SK-N-SH (cell line): ENCODE results near the gene FBXW8. TPM values are rescaled to one million over a fixed set of nuclear protein-coding genes. Genes with fewer than 3 reads are reported as not detected.

Experiments
- CTCF ChIA-PET: fragments of 300-600, 350-600 bp; formaldehyde crosslinking; extraction: SDS; loops from one replicate; lab custom pipeline; 2021; lab: Yijun Ruan, JAX
- POLR2A ChIA-PET: fragments of 350-600 bp; sonication (Branson Sonifier 250); formaldehyde crosslinking; extraction: SDS; loops from one replicate; lab custom pipeline; 2020; ENCODE audit warnings: antibody characterized with exemption, inconsistent platforms; lab: Yijun Ruan, JAX
- DNase-seq: peaks from one replicate; pipeline ENCODE4 v3.0.0; 2012
- H2AFZ ChIP-seq: fragments of 200-600 bp; sonication (generic); 2 replicates; pipeline ENCODE4 v1.8.1; 2016; ENCODE audit warnings: antibody characterized with exemption, mild to moderate bottlenecking, low read depth
- H3F3A ChIP-seq: fragments of 200-600 bp; sonication (generic); replicated peaks from 2 replicates; pipeline ENCODE3; 2016; ENCODE audit warnings: antibody characterized with exemption, mild to moderate bottlenecking; ENCODE audit not compliant: insufficient read depth
- H3K27ac ChIP-seq, 2 experiments: fragments of 200-500 bp in 1 of 2; fragments of 200-600 bp in 1 of 2; sonication (Bioruptor generic) in 1 of 2; sonication (generic), shearing (Covaris generic) in 1 of 2; 2 replicates each; pipeline versions ENCODE4 v1.5.1 to v1.6.1; 2014 to 2016; ENCODE audit warnings: low read depth in 2 of 2, inconsistent platforms in 1 of 2, low read length in 1 of 2, mild to moderate bottlenecking in 1 of 2, mixed read lengths in 1 of 2
- H3K27me3 ChIP-seq: fragments of 200-600 bp; sonication (generic), shearing (Covaris generic); 2 replicates; pipeline ENCODE4 v1.6.1; 2016; ENCODE audit warnings: mixed run types; ENCODE audit not compliant: insufficient read depth
- H3K36me3 ChIP-seq, 2 experiments: fragments of 200-500 bp in 1 of 2; fragments of 200-600 bp in 1 of 2; sonication (Bioruptor generic) in 1 of 2; sonication (generic) in 1 of 2; replicated peaks in 1 of 2; 2 replicates each; pipeline versions ENCODE3 to v1.5.1; 2014 to 2016; ENCODE audit warnings: low read length in 1 of 2, mild to moderate bottlenecking in 1 of 2; ENCODE audit not compliant: insufficient read depth in 2 of 2, control insufficient read depth in 1 of 2
- H3K4me1 ChIP-seq, 2 experiments: fragments of 200-500 bp in 1 of 2; fragments of 200-600 bp in 1 of 2; sonication (Bioruptor generic) in 1 of 2; sonication (generic), shearing (Covaris generic) in 1 of 2; 2 replicates each; pipeline versions ENCODE4 v1.5.1 to v1.6.1; 2014 to 2016; ENCODE audit warnings: low read depth in 1 of 2, low read length in 1 of 2, mixed run types in 1 of 2; ENCODE audit not compliant: insufficient read depth in 2 of 2, control insufficient read depth in 1 of 2
- H3K4me2 ChIP-seq: fragments of 200-600 bp; sonication (generic), shearing (Covaris generic); 2 replicates; pipeline ENCODE4 v1.6.1; 2017; ENCODE audit warnings: mixed run types
- H3K4me3 ChIP-seq, 2 experiments: fragments of 200-500 bp in 1 of 2; fragments of 200-600 bp in 1 of 2; sonication (Bioruptor generic) in 1 of 2; sonication (generic), shearing (Covaris generic) in 1 of 2; 2 replicates each; pipeline versions ENCODE4 v1.5.1 to v1.8.1; 2014 to 2016; ENCODE audit warnings: low read depth in 2 of 2, inconsistent platforms in 1 of 2, low read length in 1 of 2, mild to moderate bottlenecking in 1 of 2, mixed read lengths in 1 of 2, moderate library complexity in 1 of 2
- H3K79me2 ChIP-seq: fragments of 200-600 bp; sonication (generic); 2 replicates; pipeline ENCODE4 v1.8.1; 2017; ENCODE audit warnings: mild to moderate bottlenecking; ENCODE audit not compliant: insufficient read depth
- H3K9ac ChIP-seq: fragments of 200-600 bp; sonication (generic); 2 replicates; pipeline ENCODE4 v1.6.1; 2017; ENCODE audit warnings: mixed run types
- H3K9me2 ChIP-seq: fragments of 200-600 bp; sonication (generic); 2 replicates; pipeline ENCODE4 v1.6.1; 2017; ENCODE audit warnings: mixed run types
- H3K9me3 ChIP-seq: fragments of 200-600 bp; sonication (generic); 2 replicates; pipeline ENCODE4 v1.6.1; 2017; ENCODE audit warnings: mixed run types, mild to moderate bottlenecking, moderate library complexity
- H4K20me1 ChIP-seq: fragments of 200-600 bp; sonication (generic); 2 replicates; pipeline ENCODE4 v1.6.1; 2017; ENCODE audit warnings: mild to moderate bottlenecking, mixed run types; ENCODE audit not compliant: insufficient read depth
- ELF1 ChIP-seq: IDR thresholded peaks from 2 replicates; pipeline ENCODE4 v1.4.0; 2012
- EP300 ChIP-seq, 2 experiments: IDR thresholded peaks; 2 replicates each; pipeline versions ENCODE4 v1.4.0 to v1.6.1; 2012; ENCODE audit warnings: borderline replicate concordance in 1 of 2, low read depth in 1 of 2, low read length in 1 of 2
- FOSL2 ChIP-seq: IDR thresholded peaks from 2 replicates; pipeline ENCODE4 v1.4.0; 2012; ENCODE audit warnings: low read depth, mild to moderate bottlenecking, moderate library complexity, borderline replicate concordance
- FOXM1 ChIP-seq: IDR thresholded peaks from 2 replicates; pipeline ENCODE4 v1.4.0; 2012; ENCODE audit warnings: low read depth, mild to moderate bottlenecking
- GABPA ChIP-seq: IDR thresholded peaks from 2 replicates; pipeline ENCODE4 v1.4.0; 2012; ENCODE audit warnings: low read depth, mild to moderate bottlenecking
- JUND ChIP-seq: IDR thresholded peaks from 2 replicates; pipeline ENCODE4 v1.4.0; 2012
- MEF2A ChIP-seq: IDR thresholded peaks from 2 replicates; pipeline ENCODE4 v1.4.0; 2012; ENCODE audit warnings: low read depth, borderline replicate concordance
- MXI1 ChIP-seq: IDR thresholded peaks from 2 replicates; pipeline ENCODE4 v1.6.1; 2012; ENCODE audit warnings: mild to moderate bottlenecking, low read depth, low read length, improper control_type of control experiment
- NFIC ChIP-seq: IDR thresholded peaks from 2 replicates; pipeline ENCODE4 v1.4.0; 2012; ENCODE audit warnings: borderline replicate concordance
- POLR2AphosphoS5 ChIP-seq: IDR thresholded peaks from 2 replicates; pipeline ENCODE4 v1.6.1; 2012; ENCODE audit warnings: low read depth, low read length
- RAD21 ChIP-seq: IDR thresholded peaks from 2 replicates; pipeline ENCODE4 v1.6.1; 2012; ENCODE audit warnings: mild to moderate bottlenecking, low read length
- RCOR1 ChIP-seq: fragments of 150-350 bp; IDR thresholded peaks from 2 replicates; pipeline ENCODE4 v1.6.1; 2017; ENCODE audit warnings: antibody characterized with exemption, low read length
- SIN3A ChIP-seq: IDR thresholded peaks from 2 replicates; pipeline ENCODE4 v1.6.1; 2012; ENCODE audit warnings: low read depth, mild to moderate bottlenecking, low read length, moderate library complexity, borderline replicate concordance
- TAF1 ChIP-seq: IDR thresholded peaks from 2 replicates; pipeline ENCODE4 v1.6.1; 2012; ENCODE audit warnings: low read depth, mild to moderate bottlenecking, low read length, moderate library complexity, borderline replicate concordance
- TEAD4 ChIP-seq: IDR thresholded peaks from 2 replicates; pipeline ENCODE4 v1.4.0; 2012; ENCODE audit warnings: mild to moderate bottlenecking, borderline replicate concordance; ENCODE audit not compliant: insufficient read depth
- WGBS: methylation state at CpG from one replicate; pipeline ENCODE4 v1.1.6; 2017; ENCODE audit warnings: low lambda C conversion rate; 5-methylcytosine and 5-hydroxymethylcytosine counted together
- polyA plus RNA-seq, 3 experiments: library from polyadenylated mRNA; depleted of rRNA; stranded (reverse); fragments of >200 nt; gene quantifications; 2 replicates each; pipeline ENCODE4 v1.2.3, GENCODE V29; 2012
- TF ChIP-seq, protein P1 (sequence below): IDR thresholded peaks from 2 replicates; pipeline ENCODE4 v1.4.0; 2012; ENCODE audit warnings: low read depth
- TF ChIP-seq, protein P2 (sequence below): fragments of 150-350 bp; IDR thresholded peaks from 2 replicates; pipeline ENCODE4 v1.6.1; 2017; ENCODE audit warnings: antibody characterized with exemption, low read length, low read depth, borderline replicate concordance
- TF ChIP-seq, protein P3 (sequence below): fragments of 200-600 bp; sonication (generic); IDR thresholded peaks from 2 replicates; pipeline ENCODE4 v1.6.1; 2017; ENCODE audit warnings: antibody characterized with exemption, mild to moderate bottlenecking, moderate library complexity
- TF ChIP-seq, protein P4 (sequence below): IDR thresholded peaks from 2 replicates; pipeline ENCODE4 v1.4.0; 2012; ENCODE audit warnings: low read depth, borderline replicate concordance
- TF ChIP-seq, protein P5 (sequence below): fragments of 150-350 bp; IDR thresholded peaks from 2 replicates; pipeline ENCODE4 v1.6.1; 2016; ENCODE audit warnings: mild to moderate bottlenecking, low read depth, low read length

FBXW8 gene
- polyA plus RNA-seq, 1 of the 3 experiments (the other 2 are of a cell fraction), result 15.6 TPM

DNA sequence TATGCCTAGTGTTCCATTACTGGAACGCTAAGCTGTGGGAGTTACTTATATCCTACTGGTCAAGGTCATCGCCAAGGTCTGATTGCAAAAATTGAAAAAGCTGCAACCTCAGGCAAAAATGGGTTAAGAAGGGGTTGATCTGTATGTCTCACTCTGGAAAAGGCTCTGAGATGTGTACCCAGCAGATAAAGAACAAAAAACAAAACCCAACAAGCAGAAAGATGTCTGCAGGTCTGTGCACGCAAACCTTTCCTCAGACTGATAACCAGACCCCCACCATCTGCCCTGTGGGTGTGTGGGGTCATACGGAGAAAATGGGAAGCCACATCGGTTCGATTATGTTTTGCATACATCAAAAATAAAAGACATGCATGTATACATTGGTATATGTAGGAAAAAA is 132.1 kb downstream of the FBXW8 start:
- POLR2A ChIA-PET, result no interaction called here
- no peaks in the 10 kb centered on the region for H3K27me3 ChIP-seq
- CTCF ChIA-PET, result interaction anchor here (1.4 kb wide), 1 partner anchor 807 kb away, joined by 3 read pairs; no protein-coding TSS in a partner anchor

More for the DNA sequence above, 132.1 kb downstream of the FBXW8 start:
- H4K20me1 ChIP-seq, result no peaks in the 10 kb centered on the region
- H3K79me2 ChIP-seq, result no peaks in the 10 kb centered on the region
- peaks cover 0 to 13% of the 10 kb centered on the region in 2 experiments; a peak in 1 of 4 replicates for H3K4me1 ChIP-seq
- WGBS, result 74% methylated on average over 6 of the region's 6 CpGs
- TF ChIP-seq, protein P1, sequence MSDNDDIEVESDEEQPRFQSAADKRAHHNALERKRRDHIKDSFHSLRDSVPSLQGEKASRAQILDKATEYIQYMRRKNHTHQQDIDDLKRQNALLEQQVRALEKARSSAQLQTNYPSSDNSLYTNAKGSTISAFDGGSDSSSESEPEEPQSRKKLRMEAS, result no peak
- no peak for TF ChIP-seq FOSL2
- TF ChIP-seq TEAD4, result no peak
- TF ChIP-seq POLR2AphosphoS5, result no peak
- TF ChIP-seq, protein P2, sequence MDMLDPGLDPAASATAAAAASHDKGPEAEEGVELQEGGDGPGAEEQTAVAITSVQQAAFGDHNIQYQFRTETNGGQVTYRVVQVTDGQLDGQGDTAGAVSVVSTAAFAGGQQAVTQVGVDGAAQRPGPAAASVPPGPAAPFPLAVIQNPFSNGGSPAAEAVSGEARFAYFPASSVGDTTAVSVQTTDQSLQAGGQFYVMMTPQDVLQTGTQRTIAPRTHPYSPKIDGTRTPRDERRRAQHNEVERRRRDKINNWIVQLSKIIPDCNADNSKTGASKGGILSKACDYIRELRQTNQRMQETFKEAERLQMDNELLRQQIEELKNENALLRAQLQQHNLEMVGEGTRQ, result no peak
- no peak for TF ChIP-seq NFIC
- TF ChIP-seq ELF1, result no peak
- no peak for TF ChIP-seq GABPA
- TF ChIP-seq SIN3A, result no peak
- no peak for TF ChIP-seq RAD21
- no peak for TF ChIP-seq JUND
- TF ChIP-seq FOXM1, result no peak
- no peak for TF ChIP-seq RCOR1
- TF ChIP-seq, protein P3, sequence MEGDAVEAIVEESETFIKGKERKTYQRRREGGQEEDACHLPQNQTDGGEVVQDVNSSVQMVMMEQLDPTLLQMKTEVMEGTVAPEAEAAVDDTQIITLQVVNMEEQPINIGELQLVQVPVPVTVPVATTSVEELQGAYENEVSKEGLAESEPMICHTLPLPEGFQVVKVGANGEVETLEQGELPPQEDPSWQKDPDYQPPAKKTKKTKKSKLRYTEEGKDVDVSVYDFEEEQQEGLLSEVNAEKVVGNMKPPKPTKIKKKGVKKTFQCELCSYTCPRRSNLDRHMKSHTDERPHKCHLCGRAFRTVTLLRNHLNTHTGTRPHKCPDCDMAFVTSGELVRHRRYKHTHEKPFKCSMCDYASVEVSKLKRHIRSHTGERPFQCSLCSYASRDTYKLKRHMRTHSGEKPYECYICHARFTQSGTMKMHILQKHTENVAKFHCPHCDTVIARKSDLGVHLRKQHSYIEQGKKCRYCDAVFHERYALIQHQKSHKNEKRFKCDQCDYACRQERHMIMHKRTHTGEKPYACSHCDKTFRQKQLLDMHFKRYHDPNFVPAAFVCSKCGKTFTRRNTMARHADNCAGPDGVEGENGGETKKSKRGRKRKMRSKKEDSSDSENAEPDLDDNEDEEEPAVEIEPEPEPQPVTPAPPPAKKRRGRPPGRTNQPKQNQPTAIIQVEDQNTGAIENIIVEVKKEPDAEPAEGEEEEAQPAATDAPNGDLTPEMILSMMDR, result no peak
- TF ChIP-seq MEF2A, result no peak
- TF ChIP-seq MXI1, result no peak
- TF ChIP-seq, protein P4, sequence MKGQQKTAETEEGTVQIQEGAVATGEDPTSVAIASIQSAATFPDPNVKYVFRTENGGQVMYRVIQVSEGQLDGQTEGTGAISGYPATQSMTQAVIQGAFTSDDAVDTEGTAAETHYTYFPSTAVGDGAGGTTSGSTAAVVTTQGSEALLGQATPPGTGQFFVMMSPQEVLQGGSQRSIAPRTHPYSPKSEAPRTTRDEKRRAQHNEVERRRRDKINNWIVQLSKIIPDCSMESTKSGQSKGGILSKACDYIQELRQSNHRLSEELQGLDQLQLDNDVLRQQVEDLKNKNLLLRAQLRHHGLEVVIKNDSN, result no peak
- TF ChIP-seq, protein P5, sequence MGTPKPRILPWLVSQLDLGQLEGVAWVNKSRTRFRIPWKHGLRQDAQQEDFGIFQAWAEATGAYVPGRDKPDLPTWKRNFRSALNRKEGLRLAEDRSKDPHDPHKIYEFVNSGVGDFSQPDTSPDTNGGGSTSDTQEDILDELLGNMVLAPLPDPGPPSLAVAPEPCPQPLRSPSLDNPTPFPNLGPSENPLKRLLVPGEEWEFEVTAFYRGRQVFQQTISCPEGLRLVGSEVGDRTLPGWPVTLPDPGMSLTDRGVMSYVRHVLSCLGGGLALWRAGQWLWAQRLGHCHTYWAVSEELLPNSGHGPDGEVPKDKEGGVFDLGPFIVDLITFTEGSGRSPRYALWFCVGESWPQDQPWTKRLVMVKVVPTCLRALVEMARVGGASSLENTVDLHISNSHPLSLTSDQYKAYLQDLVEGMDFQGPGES, result no peak
- TF ChIP-seq TAF1, result no peak
- TF ChIP-seq EP300 (IDR thresholded peaks at IDR 0.05; ENCODE audit: borderline replicate concordance in 1 of 2, low read depth in 1 of 2, low read length in 1 of 2), result no peak
- no peaks in the 10 kb centered on the region for H3K36me3 ChIP-seq
- H3K9me2 ChIP-seq, result no peaks in the 10 kb centered on the region
- H3K4me2 ChIP-seq, result no peak overlapping the region
- H3K9ac ChIP-seq, result no peak overlapping the region
- no peaks in the 10 kb centered on the region for H3F3A ChIP-seq
- H2AFZ ChIP-seq, result no peak overlapping the region
- no peak overlapping the region for H3K27ac ChIP-seq
- DNase-seq, result no peak
- H3K4me3 ChIP-seq, result no peak overlapping the region
- no peaks in the 10 kb centered on the region for H3K9me3 ChIP-seq
